NCI-H2227 (cell line): ENCODE measurements around the gene CAGE1.
A peak's percentile ranks its signal among the peaks of the same experiment; 100 is the strongest.
"Not testable (repeated sequence)": the region's sequence is repeated elsewhere in the genome, so short reads cannot be mapped to it uniquely, and the experiment has no call there.

Source experiments
- DNase-seq: peaks from one replicate; lab custom pipeline; 2025; ENCODE audit not compliant: unreplicated experiment; lab: John Stamatoyannopoulos, UW

The CAGE1 gene

DNA sequence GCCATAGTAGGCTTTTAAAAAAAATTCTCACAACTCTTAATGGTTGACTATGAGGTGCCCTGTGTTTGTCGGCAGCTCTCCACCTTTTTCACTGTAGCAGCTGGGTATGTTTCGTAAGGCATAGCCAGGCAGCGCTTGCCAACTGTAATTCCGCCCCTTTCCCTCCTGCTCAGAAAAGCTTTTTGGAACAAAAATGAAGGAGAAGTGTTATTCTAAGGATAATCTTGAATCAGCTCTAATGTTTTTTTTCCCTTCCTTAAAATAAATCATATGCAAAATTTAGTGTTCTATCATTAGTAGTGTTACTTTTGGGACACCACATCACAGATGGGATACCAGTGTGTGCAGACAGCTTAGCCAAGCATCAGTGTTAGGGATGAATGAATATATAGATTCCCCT is 21.3 kb upstream of the CAGE1 start:
- DNase-seq: no peak

GRCh38 chr6:7409740-7410139 is 20.2 kb upstream of the CAGE1 start:
- no peak for DNase-seq

GRCh38 chr6:7406743-7407142 is 17.2 kb upstream of the CAGE1 start:
- no peak for DNase-seq

GRCh38 chr6:7404546-7404945 is 15.0 kb upstream of the CAGE1 start:
- DNase-seq: no peak

GRCh38 chr6:7402716-7403115 is 13.2 kb upstream of the CAGE1 start:
- no peak for DNase-seq

- no peak for DNase-seq
Measured at GRCh38 chr6:7401075-7401474, 11.5 kb upstream of the CAGE1 start.

DNA sequence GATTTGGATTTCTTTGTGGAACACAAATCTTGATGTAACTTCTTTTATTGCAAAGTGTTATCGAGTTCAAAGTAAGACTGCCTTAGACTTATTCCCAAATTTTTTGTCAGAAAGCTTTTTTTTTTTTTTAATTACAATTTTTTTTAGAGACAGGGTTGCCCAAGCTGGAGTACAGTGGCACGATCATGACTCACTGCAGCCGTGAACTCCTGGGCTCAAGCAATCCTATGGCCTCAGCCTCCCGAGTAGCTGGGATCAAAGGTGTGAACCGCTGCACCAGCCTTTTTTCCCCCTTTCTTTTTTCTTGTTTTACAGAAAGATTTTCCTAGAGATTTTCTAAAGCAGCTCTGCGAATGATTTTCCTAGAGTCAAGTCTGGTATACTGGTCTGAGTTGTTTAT is 2.9 kb upstream of the CAGE1 start:
- DNase-seq: no peak

DNA sequence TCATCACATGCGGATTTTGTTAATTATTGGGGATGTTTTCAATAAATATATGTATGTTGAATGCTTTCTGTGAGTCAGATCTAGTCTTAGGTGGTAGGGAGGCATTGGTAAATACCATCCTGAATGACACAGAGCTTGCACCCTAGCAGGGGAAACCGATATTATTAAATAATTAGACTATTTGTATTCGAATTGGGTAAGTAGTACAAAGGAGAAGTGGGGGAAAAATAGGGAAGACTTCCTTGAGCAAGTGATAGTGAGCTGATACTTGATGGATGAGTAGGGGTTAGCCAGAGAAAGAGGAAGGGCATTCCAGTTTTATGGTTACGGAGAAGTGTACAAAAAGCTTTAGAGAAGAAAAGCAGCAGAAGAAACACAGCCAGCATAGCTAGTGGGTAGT is 1.6 kb upstream of the CAGE1 start:
- DNase-seq: no peak

DNA sequence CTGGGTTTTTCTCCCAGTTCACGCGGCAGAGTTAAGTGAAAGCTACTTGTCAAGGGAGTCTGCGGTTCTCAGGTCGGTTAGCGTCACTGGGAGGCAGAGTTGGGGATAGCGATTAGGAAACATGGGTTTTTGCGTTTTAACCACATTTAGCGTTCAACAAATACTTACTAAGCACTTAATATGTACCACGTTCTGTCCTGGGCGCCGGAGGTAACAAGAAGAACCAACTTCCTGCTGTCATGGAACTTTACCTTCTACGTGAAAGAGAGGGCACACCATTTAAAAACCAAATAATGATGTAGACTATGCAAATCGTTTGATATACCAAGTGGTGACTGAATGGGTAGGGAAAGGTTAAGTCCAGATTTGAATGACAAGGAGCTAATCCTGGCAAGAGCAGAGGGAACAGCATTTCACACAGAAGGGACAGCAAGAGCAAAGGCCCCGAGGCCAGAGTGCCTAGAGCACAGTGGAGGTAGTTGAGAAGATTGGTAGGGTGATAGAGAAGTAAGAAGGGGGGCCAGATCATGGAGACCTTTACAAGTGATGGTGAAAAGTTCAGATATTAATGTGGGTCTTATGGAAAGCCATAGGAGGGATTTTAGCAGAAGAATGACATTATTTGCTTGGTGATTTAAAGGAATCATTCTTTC is 810 bp upstream of the CAGE1 start:
- DNase-seq: no peak

DNA sequence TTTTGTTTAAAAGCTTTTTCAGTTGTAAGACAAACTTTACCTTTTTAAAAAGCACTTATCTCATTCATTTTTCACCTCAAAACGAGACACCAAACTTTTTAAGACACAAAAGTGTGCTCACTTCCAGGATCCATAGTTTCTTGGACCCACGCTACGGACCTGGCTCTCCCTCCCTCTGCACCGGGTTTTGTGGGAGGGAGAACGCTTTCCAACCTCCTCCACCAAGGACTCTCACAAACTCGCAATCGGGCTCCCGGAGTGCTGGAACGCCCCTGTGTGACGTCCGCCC is 436 bp downstream of the CAGE1 start:
- peak; percentile 79 for DNase-seq

GRCh38 chr6:7381092-7381491 is 8.4 kb downstream of the CAGE1 start:
- DNase-seq: no peak

DNA sequence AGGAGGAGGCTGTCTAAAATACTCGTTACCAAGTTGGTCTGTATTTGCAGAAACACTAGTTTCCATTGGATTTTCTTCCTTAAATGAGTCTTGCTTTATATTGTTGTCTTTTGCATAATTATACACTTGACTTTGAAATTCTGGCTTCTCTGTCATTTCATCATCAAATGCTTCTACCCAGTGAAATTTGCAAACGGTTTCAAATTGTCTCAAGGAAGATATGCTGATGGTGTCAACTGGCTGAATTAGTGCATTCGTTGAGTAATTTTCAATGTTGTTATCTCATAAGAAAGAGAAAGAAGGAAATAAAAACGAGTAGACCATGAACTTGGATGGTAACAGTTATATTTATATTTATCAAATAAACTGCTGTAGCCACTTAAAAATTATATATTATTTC is 10.8 kb downstream of the CAGE1 start:
- no peak for DNase-seq

GRCh38 chr6:7377961-7378360 is 11.6 kb downstream of the CAGE1 start:
- no peak for DNase-seq

- no peak for DNase-seq
Measured at GRCh38 chr6:7373739-7374138, 15.8 kb downstream of the CAGE1 start.

GRCh38 chr6:7367408-7367807 is 22.1 kb downstream of the CAGE1 start:
- DNase-seq: no peak

DNA sequence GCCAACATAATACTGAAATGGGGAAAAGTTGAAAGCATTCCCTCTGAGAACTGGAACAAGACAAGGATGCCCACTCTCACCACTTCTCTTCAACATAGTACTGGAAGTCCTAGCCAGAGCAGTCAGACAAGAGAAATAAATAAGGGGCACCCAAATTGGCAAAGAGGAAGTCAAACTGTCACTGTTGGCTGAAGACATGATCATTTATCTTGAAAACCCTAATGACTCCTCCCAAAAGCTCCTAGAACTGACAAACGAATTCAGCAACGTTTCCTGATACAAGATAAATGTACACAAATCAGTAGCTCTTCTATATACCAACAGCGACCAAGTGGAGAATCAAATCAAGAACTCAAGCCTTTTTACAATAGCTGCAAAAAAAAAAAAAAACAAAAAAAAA is 37.6 kb downstream of the CAGE1 start:
- not testable (repeated sequence) for DNase-seq

DNA sequence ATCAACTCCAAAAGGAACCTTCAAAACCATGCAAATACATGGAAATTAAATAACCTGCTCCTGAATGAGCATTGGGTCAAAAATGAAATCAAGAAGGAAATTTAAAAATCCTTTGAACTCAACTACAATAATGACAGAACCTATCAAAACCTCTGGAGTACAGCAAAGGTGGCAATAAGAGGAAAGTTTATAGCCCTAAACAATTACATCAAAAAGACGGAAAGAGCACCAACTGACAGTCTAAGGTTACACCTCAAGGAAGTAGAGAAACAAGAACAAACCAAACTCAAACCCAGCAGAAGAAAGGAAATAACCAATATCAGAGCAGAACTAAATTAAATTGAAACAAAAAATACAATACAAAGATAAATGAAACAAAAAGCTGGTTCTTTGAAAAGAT is 39.0 kb downstream of the CAGE1 start:
- not testable (repeated sequence) for DNase-seq

GRCh38 chr6:7347551-7347997 is 42.0 kb downstream of the CAGE1 start:
- not testable (repeated sequence) for DNase-seq

DNA sequence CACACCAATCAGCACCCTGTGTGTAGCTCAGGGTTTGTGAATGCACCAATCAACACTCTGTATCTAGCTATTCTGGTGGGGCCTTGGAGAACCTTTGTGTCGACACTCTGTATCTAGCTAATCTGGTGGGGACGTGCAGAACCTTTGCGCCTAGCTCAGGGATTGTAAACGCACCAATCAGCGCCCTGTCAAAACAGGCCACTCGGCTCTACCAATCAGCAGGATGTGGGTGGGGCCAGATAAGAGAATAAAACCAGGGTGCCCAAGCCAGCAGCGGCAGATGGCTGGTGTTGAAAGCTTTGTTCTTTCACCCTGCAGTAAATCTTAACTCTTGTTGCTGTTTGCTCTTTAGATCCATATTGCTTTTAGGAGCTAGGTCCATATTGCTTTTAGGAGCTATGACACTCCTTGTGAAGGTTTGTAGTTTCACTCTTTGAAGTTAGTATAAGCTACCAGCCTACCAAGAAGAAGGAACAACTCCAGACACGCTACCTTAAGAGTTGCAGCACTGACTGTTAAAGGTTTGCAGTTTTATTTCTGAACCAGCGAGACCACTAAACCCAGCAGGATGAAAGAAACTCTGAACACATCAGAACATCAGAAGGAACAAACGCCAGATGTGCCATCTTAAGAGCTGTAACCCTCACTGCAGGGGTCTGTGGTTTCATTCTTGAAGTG is 44.6 kb downstream of the CAGE1 start:
- not testable (repeated sequence) for DNase-seq

DNA sequence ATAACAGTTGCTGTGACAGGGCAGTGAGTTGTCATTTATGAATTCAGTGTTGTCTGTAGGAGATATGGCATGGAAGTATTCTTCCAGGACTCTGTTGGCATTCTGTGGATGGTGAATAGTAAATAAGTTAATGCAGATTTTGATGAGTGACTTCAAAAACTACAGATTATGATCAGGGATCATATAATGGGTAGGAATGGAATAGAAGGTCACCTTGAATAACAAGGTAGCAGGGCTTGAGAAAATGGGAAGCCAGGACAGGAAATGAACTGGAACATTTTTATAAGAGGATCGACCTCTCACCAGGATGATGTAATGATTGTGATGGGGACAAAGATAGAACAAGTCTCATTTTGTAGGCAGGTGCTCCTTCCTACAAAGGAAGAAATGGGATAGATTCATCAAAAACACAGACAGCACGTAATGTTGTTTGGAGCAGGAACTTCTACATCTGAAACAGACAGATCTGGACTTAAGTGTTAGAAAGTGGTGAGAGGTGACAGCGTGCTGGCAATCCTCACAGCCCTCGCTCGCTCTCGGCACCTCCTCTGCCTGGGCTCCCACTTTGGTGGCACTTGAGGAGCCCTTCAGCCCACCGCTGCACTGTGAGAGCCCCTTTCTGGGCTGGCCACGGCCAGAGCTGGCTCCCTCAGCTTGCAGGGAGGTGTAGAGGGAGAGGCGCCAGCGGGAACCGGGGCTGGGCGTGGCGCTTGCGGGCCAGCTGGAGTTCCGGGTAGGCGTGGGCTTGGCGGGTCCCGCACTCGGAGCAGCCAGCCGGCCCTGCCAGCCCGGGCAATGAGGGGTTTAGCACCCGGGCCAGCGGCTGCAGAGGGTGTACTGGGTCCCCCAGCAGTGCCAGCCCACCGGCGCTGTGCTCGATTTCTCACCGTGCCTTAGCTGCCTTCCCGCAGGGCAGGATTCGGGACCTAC is 45.7 kb downstream of the CAGE1 start:
- peak; percentile 53 for DNase-seq

GRCh38 chr6:7341989-7342742 is 47.4 kb downstream of the CAGE1 start:
- DNase-seq: no peak
